Heart right ventricle (tissue), 16 donors: Measurements from ENCODE around the gene RALGAPA2. TPM values are rescaled to one million over a fixed set of nuclear protein-coding genes. Genes with fewer than 3 reads are reported as not detected.
A peak's percentile ranks its signal among the peaks of the same experiment; 100 is the strongest.

Experiments
- ATAC-seq, 8 donors: fragments of 200-7000 bp; cut with Tn5 transposase; one replicate each; pipeline ENCODE4 v1.9.1; 2020; ENCODE audit warnings: mild to moderate bottlenecking in 8 of 8, moderate library complexity in 8 of 8, moderate number of reproducible peaks in 1 of 8
- DNase-seq, 2 donors: peaks; one replicate each; pipeline ENCODE4 v3.0.0-alpha.2; 2020
- H3K27ac ChIP-seq, 10 donors: fragments of 200-600 bp; sonication (generic) in 2 of 10; one replicate each; pipeline versions ENCODE4 v1.5.0 to v1.8.0; 2020 to 2022; ENCODE audit warnings: mild to moderate bottlenecking in 3 of 10
- H3K27me3 ChIP-seq, 7 donors: fragments of 200-600 bp; one replicate each; pipeline ENCODE4 v1.8.0; 2021 to 2022; ENCODE audit warnings: mild to moderate bottlenecking in 2 of 7
- H3K36me3 ChIP-seq, 9 donors: fragments of 200-600 bp; sonication (generic) in 1 of 9; one replicate each; pipeline versions ENCODE4 v1.5.0 to v1.8.0; 2020 to 2022; ENCODE audit warnings: mild to moderate bottlenecking in 2 of 9
- H3K4me1 ChIP-seq, 9 donors: fragments of 200-600 bp; sonication (generic) in 1 of 9; one replicate each; pipeline versions ENCODE4 v1.5.0 to v1.8.0; 2020 to 2022; ENCODE audit warnings: mild to moderate bottlenecking in 4 of 9
- H3K4me3 ChIP-seq, 10 donors: fragments of 200-600 bp; sonication (generic) in 2 of 10; one replicate each; pipeline versions ENCODE4 v1.5.0 to v1.8.0; 2020 to 2022; ENCODE audit warnings: mild to moderate bottlenecking in 7 of 10, moderate library complexity in 2 of 10
- H3K9me3 ChIP-seq, 11 donors: fragments of 200-600 bp in 10 of 11; sonication (generic) in 2 of 11; one replicate each; pipeline versions ENCODE4 v1.5.0 to v1.8.0; 2013 to 2022; ENCODE audit warnings: mild to moderate bottlenecking in 2 of 11, control low read depth in 1 of 11, moderate library complexity in 1 of 11
- CTCF ChIP-seq, 9 donors: fragments of 200-600 bp; sonication (generic) in 2 of 9; IDR thresholded peaks; one replicate each; pipeline versions ENCODE4 v1.5.0 to v1.8.0; 2021 to 2022; ENCODE audit warnings: antibody characterized with exemption in 9 of 9, mild to moderate bottlenecking in 5 of 9, moderate library complexity in 1 of 9
- WGBS, 2 donors: extraction: QIAGEN DNeasy Blood & Tissue Kit; methylation state at CpG; one replicate each; pipeline ENCODE4 v1.1.7; 2013; ENCODE audit warnings: inconsistent platforms in 1 of 2; 5-methylcytosine and 5-hydroxymethylcytosine counted together
- intact Hi-C, 10 donors: fragments of 100-400 bp; cut with DNase I; formaldehyde crosslinking; loops; one replicate each; pipeline versions ENCODE4 v1.11.1 to v1.14.2; 2022
- polyA plus RNA-seq, 2 donors: library from polyadenylated mRNA; stranded (reverse); fragments of 200-250 nt; gene quantifications; one replicate each; pipeline ENCODE4 v1.2.3, GENCODE V29; 2013
- total RNA-seq, 10 donors: library from RNA; stranded (reverse); fragmentation: NEBNext Ultra II Directional in 3 of 10; extraction: Animal tissue kit (Norgen Biotek cat#: 25700) in 3 of 10; gene quantifications; one replicate each; pipeline versions ENCODE4 v1.2.1 to v1.2.4, GENCODE V29; 2021 to 2023
- donor health status: Arrhythmogenic right ventricular cardiomyopathy.
- donor health status: ischemic (EF 13 %, LVEDD 7.1; RV severe dilation, severe dysfunction).
- donor health status: healthy with polysubstance abuse.
- donor health status: DM: no; HTN: yes; CAD: no.
- donor health status: DM: no; HTN: no; CAD: no.
- donor health status: ischemic (EF 25% LVEDD 6.9; RV normal size, moderate dysfunction).
- donor health status: ischemic (EF 25% LVEDD 5.7; RV mildly dilated, moderate dysfunction).
- donor health status: healthy.
- donor health status: DM: yes; HTN: yes; CAD: no.
- donor health status: Ischemic cardiomyopathy.
- donor health status: ischemic (EF 35%, LVEDD 5.7; RV mildly dilated, moderate dysfunction).
- donor health status: nonischemic (EF 11% LVEDD 7.7; RV severe dilation, severe dysfunction).
- donor health status: DM: yes; HTN: yes; CAD: no.
- donor health status: PGD.
- donor health status: ischemic (EF 29% LVEDD 5.4; RV normal size, mild dysfunction).
- donor health status: nonischemic (EF 23%, LVEDD 6.1; RV moderate dilation, normal function).

The RALGAPA2 gene
- total and polyA plus RNA-seq, 12 donors, result 4.1 to 26.8 (median 18.2) TPM

DNA sequence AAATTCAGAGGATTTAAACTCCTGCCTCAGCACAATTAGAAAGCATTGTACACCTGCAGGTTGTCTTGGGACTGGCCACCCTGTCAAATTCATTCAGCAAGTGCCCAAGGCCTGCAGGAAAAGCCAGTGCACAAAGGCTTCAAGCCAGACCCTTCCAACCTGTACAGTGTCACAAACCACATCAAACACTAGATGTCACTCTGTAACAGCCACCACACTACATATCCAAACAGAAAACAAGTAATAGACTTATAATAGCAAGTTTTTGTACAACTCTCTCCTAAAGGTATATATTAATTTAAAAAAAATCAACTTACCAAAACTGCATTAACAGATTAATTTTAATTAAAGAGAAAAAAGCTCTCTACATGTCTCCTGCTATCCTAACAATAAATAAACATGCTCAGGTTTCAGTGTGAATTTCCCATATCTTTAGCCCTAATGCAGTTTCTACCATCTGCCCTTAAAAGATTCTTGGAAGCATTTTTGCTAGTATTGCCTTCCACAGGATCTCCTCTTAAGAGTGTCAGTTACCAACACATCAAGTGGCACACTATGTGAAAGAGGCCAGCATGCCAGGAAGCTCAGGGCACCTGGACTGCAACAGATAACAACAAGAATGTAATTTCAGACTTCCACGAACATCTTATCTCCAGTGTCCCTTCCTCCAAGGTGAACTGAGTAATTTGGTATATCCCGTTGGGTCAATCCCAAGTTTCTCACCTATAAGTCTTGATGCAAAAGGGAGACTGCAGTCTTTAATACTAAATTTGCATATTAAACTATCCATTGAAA lies 47.5 kb downstream of the RALGAPA2 start:
- H3K9me3 ChIP-seq, result no peaks in the 10 kb centered on the region
- 34 to 41% methylated on average over 2 of the region's 2 CpGs for WGBS, 2 donors

GRCh38 chr20:20663841-20664240 lies 48.6 kb downstream of the RALGAPA2 start:
- intact Hi-C loops, result loop anchor here in 7 of 10 donors (1.0 to 2.0 kb wide), 3 partner anchors 161 to 163 kb away; no protein-coding TSS in a partner anchor
- H3K27me3 ChIP-seq, result no peaks in the 10 kb centered on the region
- H3K4me3 ChIP-seq, result no peak overlapping the region
- DNase-seq, result no peak
- no peak for ATAC-seq
- peaks cover 0 to 33% (median 20%) of the 10 kb centered on the region in 9 donors for H3K4me1 ChIP-seq
- H3K36me3 ChIP-seq, result peaks cover 0 to 9% (median 0%) of the 10 kb centered on the region in 9 donors
- WGBS, 2 donors, result 88 to 91% methylated on average over 3 of the region's 3 CpGs
- TF ChIP-seq CTCF (IDR thresholded peaks at IDR 0.05), result no peak
- H3K27ac ChIP-seq, result no peak overlapping the region
- no peaks in the 10 kb centered on the region for H3K9me3 ChIP-seq

More for the DNA sequence above, 47.5 kb downstream of the RALGAPA2 start:
- Histone ChIP-seq H3K27ac (no peak overlapping the region), H3K27me3 (no peaks in the 10 kb centered on the region), H3K4me1 (peaks cover 0 to 39% (median 24%) of the 10 kb centered on the region in 9 donors), H3K4me3 (no peak overlapping the region), H3K36me3 (peaks cover 0 to 9% (median 0%) of the 10 kb centered on the region in 9 donors)
- DNase-seq (peak in 1 of 2 donors; percentile 20), ATAC-seq (peak; percentile 69 to 92 (median 83))
- peak; percentile 37 to 81 (median 66) for TF ChIP-seq CTCF (IDR thresholded peaks at IDR 0.05)
- intact Hi-C loops, result loop anchor here in 9 of 10 donors (1.0 to 5.0 kb wide), 5 partner anchors 47 to 162 kb away; partner anchors contain the start of gene RALGAPA2 (in 1 of the 9)

GRCh38 chr20:20658871-20659431 lies 53.5 kb downstream of the RALGAPA2 start:
- ATAC-seq (no peak), DNase-seq (no peak)
- peaks cover 0 to 5% (median 0%) of the 10 kb centered on the region in 9 donors for H3K4me1 ChIP-seq
- H3K4me3 ChIP-seq, result no peak overlapping the region
- 79 to 83% methylated on average over 4 of the region's 4 CpGs for WGBS, 2 donors
- H3K27me3 ChIP-seq, result no peaks in the 10 kb centered on the region
- intact Hi-C loops, result no loop called here
- H3K9me3 ChIP-seq, result no peaks in the 10 kb centered on the region
- no peak for TF ChIP-seq CTCF (IDR thresholded peaks at IDR 0.05)
- H3K27ac ChIP-seq, result no peak overlapping the region
- H3K36me3 ChIP-seq, result peaks cover 0 to 13% (median 0%) of the 10 kb centered on the region in 9 donors

DNA sequence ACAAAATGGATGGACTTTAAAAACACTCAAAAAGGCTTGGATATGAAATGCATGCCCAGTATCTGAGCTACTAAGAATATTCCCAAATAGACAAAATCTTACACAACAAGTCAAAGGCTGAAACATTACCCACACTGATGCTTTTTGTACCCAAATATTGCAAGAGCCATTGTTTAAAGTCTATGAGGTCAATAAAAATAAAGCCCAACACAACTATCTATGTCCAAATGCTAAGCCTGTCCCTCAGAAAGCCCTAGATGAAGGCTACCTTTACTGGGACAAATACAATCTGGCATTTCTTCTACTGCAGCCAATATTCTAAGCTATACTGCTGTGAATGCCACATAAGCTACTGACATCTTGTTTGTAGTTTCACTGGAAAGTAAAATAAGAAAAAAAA lies 54.3 kb downstream of the RALGAPA2 start:
- H3K4me3 ChIP-seq, result no peak overlapping the region
- H3K36me3 ChIP-seq, result peaks cover 0 to 21% (median 0%) of the 10 kb centered on the region in 9 donors
- ATAC-seq (no peak), DNase-seq (no peak)
- H3K27ac ChIP-seq, result no peak overlapping the region
- no peaks in the 10 kb centered on the region for H3K27me3 ChIP-seq
- no peaks in the 10 kb centered on the region for H3K9me3 ChIP-seq
- H3K4me1 ChIP-seq, result peaks cover 0 to 5% (median 0%) of the 10 kb centered on the region in 9 donors
- intact Hi-C loops, result no loop called here
- no peak for TF ChIP-seq CTCF (IDR thresholded peaks at IDR 0.05)
